Kidney (tissue), 14 donors: Measurements from ENCODE around the gene UBXN10. TPM values are rescaled to one million over a fixed set of nuclear protein-coding genes. Genes with fewer than 3 reads are reported as not detected.

Source experiments
- DNase-seq, 5 donors: peaks; one replicate each; pipeline ENCODE4 v3.0.0-alpha.2; 2013 to 2020
- FAIRE-seq: peaks from 2 replicates; lab custom pipeline; 2012; peaks lifted over from hg19 to GRCh38; lab: Jason Lieb, UNC
- H3K27ac ChIP-seq, 2 donors: one replicate each; pipeline ENCODE4 v1.7.0; 2013; ENCODE audit warnings: low read depth in 2 of 2, low read length in 2 of 2, inconsistent platforms in 1 of 2
- H3K27me3 ChIP-seq: one replicate; pipeline ENCODE4 v1.7.1; 2013; ENCODE audit warnings: low read length, inconsistent platforms; ENCODE audit not compliant: control insufficient read depth, insufficient read depth
- H3K36me3 ChIP-seq, 3 donors: one replicate each; pipeline versions ENCODE4 v1.7.0 to v1.7.1; 2013; ENCODE audit warnings: low read length in 3 of 3, control low read depth in 1 of 3, inconsistent platforms in 1 of 3; ENCODE audit not compliant: insufficient read depth in 3 of 3, control insufficient read depth in 2 of 3
- H3K4me1 ChIP-seq, 3 donors: one replicate each; pipeline versions ENCODE4 v1.7.0 to v1.7.1; 2013; ENCODE audit warnings: low read length in 3 of 3, inconsistent platforms in 1 of 3, low read depth in 1 of 3; ENCODE audit not compliant: control insufficient read depth in 2 of 3, insufficient read depth in 2 of 3
- H3K4me3 ChIP-seq, 3 donors: one replicate each; pipeline versions ENCODE4 v1.7.0 to v1.8.1; 2013; ENCODE audit warnings: low read length in 3 of 3, control low read depth in 1 of 3, inconsistent platforms in 1 of 3
- H3K9ac ChIP-seq, 3 donors: one replicate each; pipeline versions ENCODE4 v1.7.0 to v1.7.1; 2013; ENCODE audit warnings: low read length in 3 of 3, control low read depth in 1 of 3, inconsistent platforms in 1 of 3
- H3K9me3 ChIP-seq, 3 donors: one replicate each; pipeline versions ENCODE4 v1.7.0 to v1.7.1; 2013; ENCODE audit warnings: low read length in 3 of 3, control low read depth in 1 of 3, inconsistent platforms in 1 of 3; ENCODE audit not compliant: control insufficient read depth in 2 of 3, insufficient read depth in 1 of 3
- intact Hi-C: fragments of 100-400 bp; cut with DNase I; formaldehyde crosslinking; loops from one replicate; pipeline ENCODE4 v1.11.1; 2022
- polyA plus RNA-seq: library from polyadenylated mRNA; stranded (reverse); fragments of 350-450 nt; fragmentation: Illumina TruSeq; extraction: RNeasy Lipid Tissue Mini Kit (QIAGEN cat#74804); gene quantifications from one replicate; pipeline ENCODE4 v1.2.3, GENCODE V29; 2014; ENCODE audit warnings: low read depth, low replicate concordance; ENCODE audit not compliant: insufficient read depth
- total RNA-seq: library from RNA; stranded (reverse); fragmentation: NEBNext Ultra II Directional; extraction: Animal tissue kit (Norgen Biotek cat#: 25700); gene quantifications from one replicate; pipeline ENCODE4 v1.2.1, GENCODE V29; 2021
- TF ChIP-seq, protein P1 (sequence below): IDR thresholded peaks from 3 replicates; pipeline ENCODE4 v1.5.1; 2012; ENCODE audit warnings: mild to moderate bottlenecking, moderate library complexity, borderline replicate concordance; ENCODE audit not compliant: insufficient read depth; ENCODE audit errors: extremely low read depth
- donor health status: control.
- donor health status: control.
- donor health status: control.
- donor health status: control.
- donor health status: control.
- donor health status: DM: yes; HTN: yes; CAD: no.
- donor health status: Normal renal cell carcinoma (clear cell type).

The UBXN10 gene
- total and polyA plus RNA-seq, 2 donors from 2014 or later, result 2.3 to 12.6 TPM

DNA sequence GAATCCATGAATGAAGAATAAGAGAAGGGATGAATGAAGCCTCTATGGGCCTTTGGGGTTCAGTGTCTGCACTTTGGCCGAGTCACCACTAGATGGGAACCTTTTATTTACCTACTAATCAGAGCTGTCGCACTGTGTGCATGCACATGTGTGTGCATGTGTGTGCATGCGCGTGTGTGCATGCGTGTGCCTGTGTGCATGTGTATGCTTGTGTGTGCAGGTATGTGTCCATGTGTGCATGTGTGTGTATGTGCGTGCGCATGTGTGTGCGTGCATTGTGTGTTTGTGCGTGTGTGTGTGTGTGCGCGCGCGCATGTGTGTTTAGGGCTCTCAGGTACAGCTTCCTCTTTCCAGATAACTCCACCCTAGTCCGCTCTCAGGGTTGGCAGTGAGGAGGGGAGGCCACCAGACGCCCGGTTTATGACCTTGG lies 20.4 kb upstream of the UBXN10 start:
- Histone ChIP-seq H3K9ac (no peak overlapping the region), H3K9me3 (peaks cover 0 to 3% (median 0%) of the 10 kb centered on the region in 3 donors), H3K27ac (no peak overlapping the region), H3K4me3 (no peak overlapping the region), H3K36me3 (no peaks in the 10 kb centered on the region), H3K27me3 (no peaks in the 10 kb centered on the region), H3K4me1 (peaks cover 0 to 5% (median 0%) of the 10 kb centered on the region in 3 donors)
- FAIRE-seq (no peak), DNase-seq (peak in 1 of 5 donors; percentile 29)
- intact Hi-C loops, result no loop called here
- TF ChIP-seq, protein P1, sequence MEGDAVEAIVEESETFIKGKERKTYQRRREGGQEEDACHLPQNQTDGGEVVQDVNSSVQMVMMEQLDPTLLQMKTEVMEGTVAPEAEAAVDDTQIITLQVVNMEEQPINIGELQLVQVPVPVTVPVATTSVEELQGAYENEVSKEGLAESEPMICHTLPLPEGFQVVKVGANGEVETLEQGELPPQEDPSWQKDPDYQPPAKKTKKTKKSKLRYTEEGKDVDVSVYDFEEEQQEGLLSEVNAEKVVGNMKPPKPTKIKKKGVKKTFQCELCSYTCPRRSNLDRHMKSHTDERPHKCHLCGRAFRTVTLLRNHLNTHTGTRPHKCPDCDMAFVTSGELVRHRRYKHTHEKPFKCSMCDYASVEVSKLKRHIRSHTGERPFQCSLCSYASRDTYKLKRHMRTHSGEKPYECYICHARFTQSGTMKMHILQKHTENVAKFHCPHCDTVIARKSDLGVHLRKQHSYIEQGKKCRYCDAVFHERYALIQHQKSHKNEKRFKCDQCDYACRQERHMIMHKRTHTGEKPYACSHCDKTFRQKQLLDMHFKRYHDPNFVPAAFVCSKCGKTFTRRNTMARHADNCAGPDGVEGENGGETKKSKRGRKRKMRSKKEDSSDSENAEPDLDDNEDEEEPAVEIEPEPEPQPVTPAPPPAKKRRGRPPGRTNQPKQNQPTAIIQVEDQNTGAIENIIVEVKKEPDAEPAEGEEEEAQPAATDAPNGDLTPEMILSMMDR, result no peak

DNA sequence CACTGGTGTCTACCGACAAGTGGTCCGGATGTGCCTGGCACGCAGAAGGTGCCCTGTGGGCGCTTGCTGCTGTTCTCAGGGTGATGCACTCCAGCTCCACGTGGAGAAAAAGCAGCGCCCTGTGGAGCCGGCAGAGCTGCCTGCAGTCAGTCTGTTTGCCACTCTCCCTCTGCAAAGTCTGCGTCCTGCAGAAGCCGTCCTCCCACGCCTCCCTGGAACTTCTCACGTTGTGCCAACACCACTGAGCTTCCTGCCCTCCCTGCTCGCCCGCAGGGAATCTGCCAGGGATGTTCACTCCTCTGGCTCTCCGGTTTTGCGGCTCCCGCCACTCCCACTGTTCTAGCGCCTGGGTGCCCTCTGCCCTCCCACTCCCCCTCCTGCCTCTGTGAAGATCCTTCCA lies 19.8 kb upstream of the UBXN10 start:
- no peaks in the 10 kb centered on the region for H3K36me3 ChIP-seq
- H3K27ac ChIP-seq, result no peak overlapping the region
- H3K9me3 ChIP-seq, result no peaks in the 10 kb centered on the region
- intact Hi-C loops, result no loop called here
- peaks cover 0 to 5% (median 0%) of the 10 kb centered on the region in 3 donors for H3K4me1 ChIP-seq
- no peak for FAIRE-seq
- TF ChIP-seq, protein P1, result no peak
- peak; percentile 60 to 70 (median 69) for DNase-seq
- no peak overlapping the region for H3K9ac ChIP-seq
- no peaks in the 10 kb centered on the region for H3K27me3 ChIP-seq
- no peak overlapping the region for H3K4me3 ChIP-seq

DNA sequence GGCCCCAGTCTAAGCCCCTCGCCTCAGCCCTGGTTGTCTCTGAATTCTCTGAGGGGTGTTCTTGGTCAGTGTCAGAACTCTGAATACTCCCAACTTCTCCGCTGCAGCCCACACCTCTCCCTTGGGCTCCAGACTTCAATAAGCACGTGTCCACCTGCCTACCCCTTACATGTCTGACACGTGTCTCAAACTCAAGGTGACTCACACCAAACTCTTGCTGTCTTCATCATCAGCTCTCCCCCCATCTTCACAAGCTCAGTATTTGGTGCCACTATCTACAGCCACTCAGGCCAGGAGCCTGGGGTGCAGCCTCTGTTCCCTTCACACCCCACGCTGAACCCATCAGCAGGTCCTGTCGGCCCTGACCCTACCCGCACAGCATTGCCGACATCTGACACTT lies 18.8 kb upstream of the UBXN10 start:
- Histone ChIP-seq H3K9me3 (no peaks in the 10 kb centered on the region), H3K4me3 (no peak overlapping the region), H3K9ac (no peak overlapping the region), H3K27ac (no peak overlapping the region), H3K27me3 (no peaks in the 10 kb centered on the region), H3K4me1 (peaks cover 0 to 5% (median 0%) of the 10 kb centered on the region in 3 donors), H3K36me3 (no peaks in the 10 kb centered on the region)
- intact Hi-C loops, result no loop called here
- peak in 1 of 5 donors; percentile 17 for DNase-seq
- no peak for FAIRE-seq
- TF ChIP-seq, protein P1, result no peak
